GM18951 (cell line): ENCODE data around the gene NFATC3.

Experiments
- POLR2A ChIP-seq: IDR thresholded peaks from 4 replicates; pipeline ENCODE4 v1.6.1; 2011; ENCODE audit warnings: mild to moderate bottlenecking; ENCODE audit not compliant: insufficient read length, insufficient read depth; ENCODE audit errors: extremely low read depth
- in situ Hi-C: fragments of 300-500 bp; cut with MboI; formaldehyde crosslinking; loops from one replicate; pipeline ENCODE4 v1.12.0; 2022; ENCODE audit warnings: low sequenced_read_pairs, mixed read lengths, inconsistent platforms; ENCODE audit not compliant: unreplicated experiment

Gene NFATC3

DNA sequence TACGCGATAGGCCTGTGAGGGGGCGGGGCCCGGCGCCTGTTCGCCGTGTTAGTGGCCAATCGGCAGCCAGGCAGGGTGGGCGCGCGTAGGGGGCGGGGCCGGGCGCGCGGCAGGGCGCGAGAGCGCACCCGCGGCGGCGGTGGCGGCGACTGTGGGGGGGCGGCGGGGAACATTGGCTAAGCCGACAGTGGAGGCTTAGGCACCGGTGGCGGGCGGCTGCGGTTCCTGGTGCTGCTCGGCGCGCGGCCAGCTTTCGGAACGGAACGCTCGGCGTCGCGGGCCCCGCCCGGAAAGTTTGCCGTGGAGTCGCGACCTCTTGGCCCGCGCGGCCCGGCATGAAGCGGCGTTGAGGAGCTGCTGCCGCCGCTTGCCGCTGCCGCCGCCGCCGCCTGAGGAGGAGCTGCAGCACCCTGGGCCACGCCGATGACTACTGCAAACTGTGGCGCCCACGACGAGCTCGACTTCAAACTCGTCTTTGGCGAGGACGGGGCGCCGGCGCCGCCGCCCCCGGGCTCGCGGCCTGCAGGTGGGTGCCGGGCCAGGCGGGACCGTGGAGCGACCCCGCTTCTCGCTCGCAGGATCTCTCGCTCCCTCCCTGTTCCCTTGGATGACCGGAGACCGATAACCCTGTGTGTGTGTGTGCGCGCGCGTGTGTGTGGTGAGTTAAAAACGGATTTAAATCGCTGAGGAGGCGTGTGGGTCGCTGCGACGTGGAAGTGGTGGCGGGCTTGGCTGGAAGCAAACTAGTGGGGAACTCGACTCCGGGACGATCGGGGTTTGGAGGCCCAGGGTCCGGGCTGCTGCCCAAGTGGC is at the start of gene NFATC3:
TSS of gene NFATC3 (plus strand) at position 112 of the 813 bp plus-strand sequence. CDS start at position 424, 312 bp downstream.
- peak; percentile 76 for TF ChIP-seq POLR2A
- in situ Hi-C loops, result no loop called here

DNA sequence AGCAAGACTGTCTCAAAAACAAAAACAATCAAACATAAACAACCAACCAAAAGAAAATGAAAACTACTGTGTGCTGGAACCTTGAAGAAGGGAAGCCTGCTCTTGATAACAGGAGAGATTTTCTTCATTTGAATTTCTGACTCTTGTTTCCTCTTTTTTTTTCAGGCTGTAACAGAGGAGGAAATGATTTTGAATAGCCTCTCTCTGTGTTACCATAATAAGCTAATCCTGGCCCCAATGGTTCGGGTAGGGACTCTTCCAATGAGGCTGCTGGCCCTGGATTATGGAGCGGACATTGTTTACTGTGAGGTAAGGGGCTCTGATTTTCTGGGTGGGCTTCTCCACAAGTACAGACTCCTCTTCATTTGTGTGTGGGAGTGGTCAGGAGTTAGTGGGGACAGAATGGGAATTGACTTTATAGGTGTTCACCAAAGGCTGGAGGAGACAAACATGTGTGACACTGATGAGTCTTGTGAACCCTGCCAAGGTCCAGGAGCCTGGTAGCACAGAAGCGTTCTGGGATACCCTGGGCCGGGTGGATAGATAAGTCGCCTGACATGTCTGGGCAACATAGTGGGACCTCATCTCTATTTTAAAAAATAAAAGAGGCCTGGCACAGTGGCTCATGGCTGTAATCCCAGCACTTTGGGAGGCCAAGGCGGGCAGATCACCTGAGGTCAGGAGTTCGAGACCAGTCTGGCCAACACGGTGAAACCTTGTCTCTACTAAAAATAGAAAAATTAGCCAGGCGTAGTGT is 47.2 kb upstream of the NFATC3 start:
- no peak for TF ChIP-seq POLR2A
- in situ Hi-C loops, result loop anchor here (25.0 kb wide), 1 partner anchor 376 kb away; the partner anchor contains the start of genes ACD, C16orf86, ENKD1 and PARD6A

DNA sequence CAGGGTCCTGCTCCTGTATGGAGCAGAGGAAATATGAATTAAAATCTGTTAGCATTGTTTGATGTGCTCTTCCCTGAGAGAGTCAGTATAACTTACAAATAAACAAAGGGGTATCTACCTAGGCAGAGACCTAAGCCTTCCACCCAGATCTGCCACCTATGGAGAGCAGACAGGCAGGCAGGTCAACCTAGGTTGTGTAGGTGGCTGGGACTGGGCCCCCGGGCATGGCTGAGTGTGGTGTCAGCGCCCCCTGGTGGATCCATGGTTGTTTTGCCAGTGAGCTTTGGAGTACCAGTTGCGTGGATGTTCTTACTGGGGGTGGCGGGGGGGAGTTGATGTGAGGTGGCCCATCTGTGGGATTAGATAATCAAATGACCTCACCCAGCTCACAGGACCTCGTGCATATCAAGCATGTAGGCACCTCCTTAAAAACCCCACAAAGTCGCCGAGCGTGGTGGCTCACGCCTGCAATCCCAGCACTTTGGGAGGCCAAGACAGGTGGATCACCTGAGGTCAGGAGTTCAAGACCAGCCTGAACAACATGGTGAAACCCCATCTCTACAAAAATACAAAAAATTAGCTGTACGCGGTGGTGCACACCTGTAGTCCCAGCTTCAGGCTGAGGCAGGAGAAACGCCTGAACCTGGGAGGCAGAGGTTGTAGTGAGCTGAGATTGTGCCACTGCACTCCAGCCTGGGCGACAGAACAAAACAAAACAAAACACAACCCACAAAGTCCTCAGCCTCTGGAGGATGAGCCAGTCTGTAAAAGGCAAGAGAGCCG is 44.5 kb upstream of the NFATC3 start:
- TF ChIP-seq POLR2A, result no peak
- in situ Hi-C loops, result loop anchor here (25.0 kb wide), 1 partner anchor 378 kb away; the partner anchor contains the start of genes ACD, C16orf86, ENKD1 and PARD6A

DNA sequence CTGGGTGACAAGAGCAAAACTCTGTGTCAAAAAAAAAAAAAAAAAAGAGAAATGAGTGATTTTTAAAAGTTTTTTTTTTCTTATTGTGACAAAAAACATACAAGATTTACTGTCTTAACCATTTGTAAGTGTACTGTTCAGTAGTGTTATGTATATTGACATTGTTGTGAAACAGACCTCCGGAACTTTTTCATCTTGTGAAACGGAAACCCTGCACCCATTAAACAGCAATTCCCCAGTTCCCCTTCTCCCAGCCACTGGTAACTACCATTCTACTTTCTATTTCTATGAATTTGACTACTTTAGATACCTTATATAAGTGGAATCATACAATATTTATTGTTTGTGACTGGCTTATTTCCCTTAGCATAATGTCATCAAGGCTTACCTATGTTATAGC is 43.4 kb upstream of the NFATC3 start:
- TF ChIP-seq POLR2A, result no peak
- in situ Hi-C loops, result loop anchor here (25.0 kb wide), 1 partner anchor 379 kb away; the partner anchor contains the start of genes ACD, C16orf86, ENKD1 and PARD6A

DNA sequence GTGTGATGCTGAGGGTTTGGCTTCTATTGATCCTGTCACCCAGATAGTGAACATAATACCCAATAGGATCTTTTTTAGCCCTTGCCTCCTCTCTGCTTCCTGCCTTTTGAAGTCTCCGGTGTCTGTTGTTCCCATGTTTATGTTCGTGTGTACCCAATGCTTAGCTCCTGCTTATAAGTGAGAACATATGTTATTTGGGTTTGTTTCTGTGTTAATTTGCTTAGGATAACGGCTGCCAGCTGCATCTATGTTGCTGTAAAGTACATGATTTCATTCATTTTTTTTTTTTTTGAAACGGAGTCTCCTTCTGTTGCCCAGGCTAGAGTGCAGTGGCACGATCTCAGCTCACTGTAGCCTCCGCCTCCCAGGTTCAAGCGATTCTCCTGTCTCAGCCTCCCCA is 39.1 kb upstream of the NFATC3 start:
- in situ Hi-C loops, result loop anchor here (25.0 kb wide), 1 partner anchor 384 kb away; the partner anchor contains the start of genes ACD, C16orf86, ENKD1 and PARD6A
- TF ChIP-seq POLR2A, result no peak

DNA sequence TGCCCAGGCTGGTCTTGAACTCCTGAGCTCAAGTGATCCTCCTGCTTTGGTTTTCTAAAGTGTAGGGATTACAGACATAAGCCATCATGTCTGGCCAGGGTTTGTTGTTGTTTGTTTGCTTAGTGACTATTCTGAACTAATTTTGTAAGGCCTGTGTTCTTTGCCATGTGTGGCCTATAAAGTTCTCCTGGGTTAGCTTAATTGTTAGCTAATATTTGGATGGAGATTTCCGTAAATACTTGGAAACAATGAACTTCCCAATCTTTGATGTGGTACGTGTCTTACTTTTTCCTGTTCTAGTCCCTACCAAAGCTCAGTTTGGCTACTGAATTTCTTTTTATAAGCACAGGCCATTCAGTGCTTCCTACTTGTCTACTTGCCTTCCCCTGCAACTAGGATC is 37.2 kb upstream of the NFATC3 start:
- no peak for TF ChIP-seq POLR2A
- in situ Hi-C loops, result loop anchor here (25.0 kb wide), 1 partner anchor 386 kb away; the partner anchor contains the start of genes ACD, C16orf86, ENKD1 and PARD6A

DNA sequence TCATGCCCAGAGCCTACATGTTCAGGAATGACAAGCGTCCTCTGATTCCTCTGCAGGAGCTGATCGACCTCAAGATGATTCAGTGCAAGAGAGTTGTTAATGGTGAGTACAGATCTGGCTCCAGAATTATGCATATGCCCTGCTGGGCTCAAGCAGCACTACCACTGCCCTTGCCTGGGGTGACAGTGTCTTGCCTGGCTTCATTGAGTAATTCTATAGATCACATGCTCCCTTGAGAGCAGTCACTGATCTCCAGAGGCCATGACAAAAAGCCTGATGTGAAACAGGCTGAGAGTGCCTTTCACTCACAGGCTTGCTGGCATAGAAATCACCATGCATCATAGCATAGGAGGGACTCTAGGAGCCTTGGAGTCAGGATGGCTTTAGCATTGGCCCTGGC is 35.7 kb upstream of the NFATC3 start:
- TF ChIP-seq POLR2A, result no peak
- in situ Hi-C loops, result loop anchor here (25.0 kb wide), 1 partner anchor 387 kb away; the partner anchor contains the start of genes ACD, C16orf86, ENKD1 and PARD6A

DNA sequence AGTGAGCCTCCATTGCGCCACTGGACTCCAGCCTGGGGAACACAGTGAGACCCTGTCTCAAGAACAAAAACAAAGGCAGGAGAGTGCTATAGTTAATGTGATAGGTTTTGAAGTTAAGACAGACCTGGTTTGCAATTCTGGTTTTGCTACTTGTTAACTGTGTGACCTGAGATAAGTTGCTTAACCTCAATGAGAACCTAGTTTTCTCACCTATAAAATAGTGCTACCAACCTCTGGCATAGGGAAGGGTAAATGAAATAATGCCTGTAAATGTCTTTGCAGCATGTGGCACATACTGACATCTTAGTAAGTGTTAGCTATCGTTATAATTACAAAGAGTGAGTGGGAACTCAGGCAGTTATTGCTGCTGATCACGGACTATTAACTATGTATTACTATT is 29.8 kb upstream of the NFATC3 start:
- in situ Hi-C loops, result no loop called here
- no peak for TF ChIP-seq POLR2A

DNA sequence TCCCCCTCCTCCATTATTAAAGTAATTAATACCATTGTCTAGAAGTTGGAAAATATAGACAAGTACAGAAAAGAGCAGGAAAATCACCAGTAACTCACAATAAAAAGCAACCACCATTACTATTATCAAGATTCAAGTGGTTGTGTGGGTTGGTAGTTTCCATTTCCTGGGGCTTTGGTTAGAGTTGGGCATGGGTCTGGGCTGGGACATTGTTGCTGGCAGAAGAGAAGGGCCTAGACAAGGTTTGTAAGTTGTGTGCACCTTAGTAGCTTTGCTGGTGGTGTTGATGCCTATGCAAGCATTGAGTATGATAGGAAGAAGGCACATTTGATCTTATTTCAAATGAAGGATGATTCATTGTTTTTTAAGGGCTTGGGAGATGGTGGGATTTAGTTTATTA is 25.4 kb upstream of the NFATC3 start:
- in situ Hi-C loops, result no loop called here
- no peak for TF ChIP-seq POLR2A

DNA sequence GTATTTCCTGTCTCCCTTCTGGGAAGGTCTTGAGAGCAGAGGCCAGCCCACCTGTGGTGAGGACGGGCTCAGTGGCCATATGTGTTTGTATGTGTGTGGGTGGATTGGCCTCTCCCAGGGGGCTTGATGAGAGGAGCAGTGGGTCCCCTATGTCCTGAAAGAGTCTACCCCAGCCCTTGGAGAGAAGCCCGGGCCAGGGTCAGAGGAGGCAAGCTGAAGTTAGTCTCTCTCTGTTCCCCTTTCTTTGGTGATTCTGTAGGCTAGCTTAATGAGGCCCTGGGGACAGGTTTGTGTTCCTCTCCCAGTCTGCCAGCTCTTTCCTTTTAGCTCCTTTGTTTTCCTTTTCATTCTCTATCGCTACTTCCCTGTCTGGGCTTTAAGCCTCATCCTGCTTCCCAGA is 23.8 kb upstream of the NFATC3 start:
- in situ Hi-C loops, result no loop called here
- no peak for TF ChIP-seq POLR2A

DNA sequence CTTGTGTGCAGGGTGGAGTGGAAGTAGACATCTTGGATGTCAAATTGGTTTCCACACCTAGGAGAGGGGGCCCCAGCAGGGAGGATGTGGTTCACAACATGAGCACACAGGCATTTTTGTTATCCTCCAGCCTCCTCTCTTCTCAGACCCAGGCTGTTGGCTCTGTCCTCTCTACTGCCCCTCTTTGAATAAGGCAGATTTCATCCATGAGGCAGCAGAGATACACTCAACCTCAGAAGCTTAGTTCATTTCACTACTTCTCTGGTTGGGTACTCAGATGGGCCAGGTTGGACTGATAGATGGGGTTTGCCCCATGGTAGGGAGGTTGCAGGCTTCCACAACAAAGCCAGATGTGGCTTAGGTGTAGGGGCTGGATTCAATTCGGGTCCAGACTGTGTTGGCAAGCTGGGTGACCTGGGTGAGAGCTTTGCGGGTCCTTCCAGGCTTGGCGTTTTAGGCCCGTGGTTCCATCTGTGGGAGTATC is 22.2 kb upstream of the NFATC3 start:
- in situ Hi-C loops, result no loop called here

DNA sequence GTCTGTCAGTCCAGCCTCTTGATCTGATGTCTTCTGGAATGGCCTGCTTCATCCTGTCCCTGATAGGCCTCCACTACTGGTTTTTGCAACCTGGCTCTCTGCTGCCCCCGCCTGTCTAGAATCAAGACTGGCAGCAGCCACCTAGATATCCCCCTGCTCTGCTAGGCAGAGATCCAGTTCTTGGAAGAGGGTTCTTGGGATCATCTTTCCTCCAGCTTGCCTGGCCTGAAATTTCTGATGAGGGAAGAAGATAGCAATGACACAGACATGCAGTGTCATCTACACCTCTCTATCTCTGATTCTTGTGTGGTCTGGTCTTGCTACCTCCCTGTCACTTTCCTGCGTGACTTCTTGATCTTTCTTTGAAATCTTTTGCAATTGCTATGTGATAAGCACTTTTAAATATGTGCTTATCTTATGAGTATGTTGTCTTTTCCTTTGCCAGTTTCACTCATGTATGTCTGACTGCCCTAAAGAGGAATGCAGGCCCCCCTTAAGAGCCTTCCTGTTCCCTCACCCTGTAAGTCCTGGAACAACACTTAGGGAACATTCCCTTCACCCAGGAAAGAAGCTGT is 20.3 kb upstream of the NFATC3 start:
- TF ChIP-seq POLR2A, result no peak
- in situ Hi-C loops, result no loop called here

More for the DNA sequence above, 22.2 kb upstream of the NFATC3 start:
- no peak for TF ChIP-seq POLR2A
